MM.1S (cell line): ENCODE data around the gene AREL1.

Experiments used
- DNase-seq: peaks from one replicate; pipeline ENCODE4 v3.0.0-alpha.2; 2015
- H2AFZ ChIP-seq: fragments of 300-600 bp; sonication (generic); 2 replicates; pipeline ENCODE4 v1.6.0; 2016; ENCODE audit warnings: antibody characterized with exemption, low read length
- H3F3A ChIP-seq: fragments of 300-600 bp; sonication (generic); 2 replicates; pipeline ENCODE4 v1.6.1; 2016; ENCODE audit warnings: mild to moderate bottlenecking, antibody characterized with exemption, low read length, moderate library complexity, mixed read lengths; ENCODE audit not compliant: insufficient read depth
- H3K27ac ChIP-seq: fragments of 300-600 bp; sonication (generic); 2 replicates; pipeline ENCODE4 v1.5.1; 2016; ENCODE audit warnings: mild to moderate bottlenecking, low read length
- H3K27me3 ChIP-seq: fragments of 300-600 bp; sonication (generic); replicated peaks from 2 replicates; pipeline ENCODE4 v1.6.0; 2016; ENCODE audit warnings: low read length; ENCODE audit not compliant: insufficient read depth
- H3K36me3 ChIP-seq: fragments of 300-600 bp; sonication (generic); replicated peaks from 2 replicates; pipeline ENCODE4 v1.6.1; 2016; ENCODE audit warnings: mild to moderate bottlenecking, low read length, mixed read lengths; ENCODE audit not compliant: insufficient read depth
- H3K4me1 ChIP-seq: fragments of 300-600 bp; sonication (generic); 2 replicates; pipeline ENCODE4 v1.6.1; 2016; ENCODE audit warnings: low read length, mixed read lengths
- H3K4me2 ChIP-seq: fragments of 300-600 bp; sonication (generic); 2 replicates; pipeline ENCODE4 v1.6.0; 2016; ENCODE audit warnings: low read depth, low read length
- H3K4me3 ChIP-seq: fragments of 300-600 bp; sonication (generic); 2 replicates; pipeline ENCODE4 v1.5.1; 2016; ENCODE audit warnings: low read length, mixed read lengths
- H3K79me2 ChIP-seq: fragments of 300-600 bp; sonication (generic); 2 replicates; pipeline ENCODE4 v1.6.1; 2016; ENCODE audit warnings: mixed run types, low read length, mixed read lengths
- H3K9ac ChIP-seq: fragments of 300-600 bp; sonication (generic); 2 replicates; pipeline ENCODE4 v1.6.1; 2016; ENCODE audit warnings: low read length, mixed read lengths
- H3K9me2 ChIP-seq: fragments of 300-600 bp; sonication (generic); replicated peaks from 2 replicates; pipeline ENCODE4 v1.6.1; 2016; ENCODE audit warnings: mild to moderate bottlenecking, low read length, mixed read lengths; ENCODE audit not compliant: insufficient read depth
- H3K9me3 ChIP-seq: fragments of 300-600 bp; sonication (generic); replicated peaks from 2 replicates; pipeline ENCODE4 v1.6.1; 2016; ENCODE audit warnings: mild to moderate bottlenecking, low read length, mixed read lengths; ENCODE audit not compliant: insufficient read depth
- H4K20me1 ChIP-seq: fragments of 300-600 bp; sonication (generic); 2 replicates; pipeline ENCODE4 v1.6.1; 2016; ENCODE audit warnings: mild to moderate bottlenecking, low read length, moderate library complexity, mixed read lengths; ENCODE audit not compliant: insufficient read depth
- CTCF ChIP-seq: fragments of 300-600 bp; sonication (generic); IDR thresholded peaks from 2 replicates; pipeline ENCODE4 v1.5.1; 2016; ENCODE audit warnings: antibody characterized with exemption, low read length, mixed read lengths
- EZH2 ChIP-seq: fragments of 300-600 bp; sonication (generic); optimal IDR thresholded peaks from 2 replicates; pipeline ENCODE3; 2017; ENCODE audit warnings: low read depth, mild to moderate bottlenecking, antibody characterized with exemption, low read length, mixed read lengths
- EZH2phosphoT487 ChIP-seq: fragments of 300-600 bp; sonication (generic); IDR thresholded peaks from 2 replicates; pipeline ENCODE4 v1.6.1; 2018; ENCODE audit warnings: antibody characterized with exemption, low read length

Gene AREL1

GRCh38 chr14:74754899-74755298 is 42.0 kb upstream of the AREL1 start:
- Histone ChIP-seq H3K4me1 (no peaks in the 10 kb centered on the region), H3K36me3 (no peaks in the 10 kb centered on the region), H3K4me3 (no peak overlapping the region), H3K79me2 (no peaks in the 10 kb centered on the region), H3K27ac (no peak overlapping the region), H3K4me2 (no peak overlapping the region), H3K9me2 (no peaks in the 10 kb centered on the region), H2AFZ (no peak overlapping the region), H3K9me3 (no peaks in the 10 kb centered on the region), H3F3A (no peaks in the 10 kb centered on the region), H3K9ac (no peak overlapping the region), H4K20me1 (no peaks in the 10 kb centered on the region), H3K27me3 (no peaks in the 10 kb centered on the region)
- no peak for TF ChIP-seq EZH2
- no peak for DNase-seq

GRCh38 chr14:74754157-74754556 is 41.3 kb upstream of the AREL1 start:
- Histone ChIP-seq H3K4me2 (no peak overlapping the region), H3K9ac (no peak overlapping the region), H3K27me3 (no peaks in the 10 kb centered on the region)

GRCh38 chr14:74747237-74747636 is 34.4 kb upstream of the AREL1 start:
- no peaks in the 10 kb centered on the region for H3F3A ChIP-seq
- H3K9ac ChIP-seq: no peak overlapping the region
- H3K4me3 ChIP-seq: no peak overlapping the region
- H3K27ac ChIP-seq: no peak overlapping the region
- DNase-seq: no peak
- no peaks in the 10 kb centered on the region for H3K79me2 ChIP-seq
- no peaks in the 10 kb centered on the region for H3K27me3 ChIP-seq
- H3K36me3 ChIP-seq: no peaks in the 10 kb centered on the region
- H3K9me2 ChIP-seq: no peaks in the 10 kb centered on the region
- H4K20me1 ChIP-seq: no peaks in the 10 kb centered on the region
- H2AFZ ChIP-seq: no peak overlapping the region
- H3K9me3 ChIP-seq: no peaks in the 10 kb centered on the region
- TF ChIP-seq CTCF (no peak), EZH2phosphoT487 (no peak), EZH2 (no peak)
- H3K4me2 ChIP-seq: no peak overlapping the region
- H3K4me1 ChIP-seq: no peaks in the 10 kb centered on the region

More at GRCh38 chr14:74754157-74754556, 41.3 kb upstream of the AREL1 start:
- no peak overlapping the region for H3K27ac ChIP-seq
- H3F3A ChIP-seq: no peaks in the 10 kb centered on the region
- H4K20me1 ChIP-seq: no peaks in the 10 kb centered on the region
- H3K4me1 ChIP-seq: no peaks in the 10 kb centered on the region
- no peak for DNase-seq
- no peak overlapping the region for H2AFZ ChIP-seq
- H3K9me2 ChIP-seq: no peaks in the 10 kb centered on the region
- no peaks in the 10 kb centered on the region for H3K79me2 ChIP-seq
- TF ChIP-seq CTCF: no peak
- TF ChIP-seq EZH2: no peak
- TF ChIP-seq EZH2phosphoT487: no peak
- no peak overlapping the region for H3K4me3 ChIP-seq
- no peaks in the 10 kb centered on the region for H3K9me3 ChIP-seq
- H3K36me3 ChIP-seq: no peaks in the 10 kb centered on the region

GRCh38 chr14:74739293-74740030 is 26.6 kb upstream of the AREL1 start:
- no peaks in the 10 kb centered on the region for H4K20me1 ChIP-seq
- H3K9ac ChIP-seq: no peak overlapping the region
- H3K79me2 ChIP-seq: no peaks in the 10 kb centered on the region
- H3K9me3 ChIP-seq: no peaks in the 10 kb centered on the region
- H3F3A ChIP-seq: no peaks in the 10 kb centered on the region
- H3K27ac ChIP-seq: no peak overlapping the region
- H3K4me2 ChIP-seq: no peak overlapping the region
- no peaks in the 10 kb centered on the region for H3K9me2 ChIP-seq
- H3K36me3 ChIP-seq: no peaks in the 10 kb centered on the region
- no peak for DNase-seq
- no peaks in the 10 kb centered on the region for H3K4me1 ChIP-seq
- H3K27me3 ChIP-seq: no peaks in the 10 kb centered on the region
- no peak for TF ChIP-seq EZH2
- no peak for TF ChIP-seq CTCF
- TF ChIP-seq EZH2phosphoT487: no peak
- H3K4me3 ChIP-seq: no peak overlapping the region
- no peak overlapping the region for H2AFZ ChIP-seq
